CD4-positive, alpha-beta T cell treated with Interleukin-1 beta for 1 hour (primary cell): Measurements from ENCODE around the gene D2HGDH.
"Not testable (repeated sequence)": the region's sequence is repeated elsewhere in the genome, so short reads cannot be mapped to it uniquely, and the experiment has no call there.

ENCODE experiments used
- DNase-seq, 2 donors: peaks; one replicate each; pipeline ENCODE4 v3.0.0-alpha.2; 2020 to 2022

D2HGDH gene

GRCh38 chr2:241811201-241811951 is 76.9 kb downstream of the D2HGDH start:
- DNase-seq: no peak

DNA sequence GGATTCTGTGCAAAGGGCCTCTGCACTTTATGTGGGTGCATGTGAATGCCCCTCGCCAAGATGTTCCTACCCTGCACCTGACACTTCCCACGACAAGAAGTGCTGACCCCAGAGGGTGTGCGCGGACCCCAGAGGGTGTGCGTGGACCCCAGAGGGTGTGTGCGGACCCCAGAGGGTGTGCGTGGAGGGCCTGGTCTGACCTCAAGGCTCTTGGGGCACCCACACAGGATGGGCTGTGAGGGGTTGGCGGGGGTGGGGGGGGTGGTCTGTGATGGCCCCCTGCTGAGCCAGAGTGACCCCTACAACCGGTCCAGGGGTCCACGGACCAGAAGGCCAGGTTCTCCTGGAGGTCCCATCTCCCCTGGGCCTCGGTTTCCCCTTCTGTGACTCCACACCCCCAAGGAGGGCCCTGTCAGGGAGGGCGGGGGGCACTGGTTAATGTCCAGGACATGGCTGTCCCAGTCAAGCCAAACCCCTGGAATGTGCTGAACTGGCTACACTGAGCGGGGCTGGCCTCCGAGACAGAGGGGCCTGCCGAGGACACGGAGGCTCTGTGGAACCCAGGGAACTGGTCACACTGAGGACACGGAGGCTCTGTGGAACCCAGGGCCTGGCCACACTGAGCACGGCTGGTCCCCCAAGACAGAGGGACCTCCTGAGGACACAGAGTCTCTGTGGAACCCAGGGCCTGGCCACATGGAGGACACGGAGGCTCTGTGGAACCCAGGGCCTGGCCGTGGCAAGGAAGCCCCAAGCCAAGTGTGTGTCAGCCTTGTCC is 77.7 kb downstream of the D2HGDH start:
- DNase-seq: no peak

- no peak for DNase-seq
Measured at GRCh38 chr2:241812730-241813643, 78.6 kb downstream of the D2HGDH start.

DNA sequence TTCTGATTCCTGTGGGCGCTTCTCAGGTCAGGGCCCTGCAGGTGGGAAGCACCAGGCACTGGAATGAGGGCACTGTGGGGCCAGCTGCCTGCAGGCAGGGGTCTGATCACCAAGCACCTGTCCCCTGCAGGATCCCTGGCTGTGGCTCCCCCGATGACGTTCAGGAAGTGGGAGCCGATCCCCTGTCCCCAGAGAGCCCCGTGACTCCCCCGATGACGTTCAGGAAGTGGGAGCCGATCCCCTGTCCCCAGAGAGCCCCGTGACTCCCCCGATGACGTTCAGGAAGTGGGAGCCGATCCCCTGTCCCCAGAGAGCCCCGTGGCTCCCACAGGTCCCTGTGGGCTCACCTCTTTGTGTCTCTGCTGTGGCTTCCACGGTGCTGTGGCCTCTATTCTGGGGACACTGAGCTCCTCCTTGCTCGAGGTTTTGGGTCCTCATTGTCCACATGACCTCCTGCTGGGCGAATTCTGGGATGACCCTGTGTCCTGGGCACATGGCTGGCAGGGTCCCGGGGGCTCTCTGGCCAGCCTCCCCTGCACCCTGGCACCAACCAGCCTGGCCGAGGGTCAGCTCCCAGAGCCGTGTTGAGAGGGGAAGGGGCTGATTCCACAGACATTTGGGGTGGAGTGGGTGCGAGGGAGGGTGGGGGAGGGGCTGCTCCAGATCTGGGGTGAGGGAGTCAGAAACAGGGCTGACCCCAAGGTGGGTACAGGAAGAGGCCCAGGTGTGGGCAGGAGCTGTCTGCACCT is 79.4 kb downstream of the D2HGDH start:
- peak; percentile 48 to 51 for DNase-seq

GRCh38 chr2:241814393-241814642 is 79.9 kb downstream of the D2HGDH start:
- no peak for DNase-seq

DNA sequence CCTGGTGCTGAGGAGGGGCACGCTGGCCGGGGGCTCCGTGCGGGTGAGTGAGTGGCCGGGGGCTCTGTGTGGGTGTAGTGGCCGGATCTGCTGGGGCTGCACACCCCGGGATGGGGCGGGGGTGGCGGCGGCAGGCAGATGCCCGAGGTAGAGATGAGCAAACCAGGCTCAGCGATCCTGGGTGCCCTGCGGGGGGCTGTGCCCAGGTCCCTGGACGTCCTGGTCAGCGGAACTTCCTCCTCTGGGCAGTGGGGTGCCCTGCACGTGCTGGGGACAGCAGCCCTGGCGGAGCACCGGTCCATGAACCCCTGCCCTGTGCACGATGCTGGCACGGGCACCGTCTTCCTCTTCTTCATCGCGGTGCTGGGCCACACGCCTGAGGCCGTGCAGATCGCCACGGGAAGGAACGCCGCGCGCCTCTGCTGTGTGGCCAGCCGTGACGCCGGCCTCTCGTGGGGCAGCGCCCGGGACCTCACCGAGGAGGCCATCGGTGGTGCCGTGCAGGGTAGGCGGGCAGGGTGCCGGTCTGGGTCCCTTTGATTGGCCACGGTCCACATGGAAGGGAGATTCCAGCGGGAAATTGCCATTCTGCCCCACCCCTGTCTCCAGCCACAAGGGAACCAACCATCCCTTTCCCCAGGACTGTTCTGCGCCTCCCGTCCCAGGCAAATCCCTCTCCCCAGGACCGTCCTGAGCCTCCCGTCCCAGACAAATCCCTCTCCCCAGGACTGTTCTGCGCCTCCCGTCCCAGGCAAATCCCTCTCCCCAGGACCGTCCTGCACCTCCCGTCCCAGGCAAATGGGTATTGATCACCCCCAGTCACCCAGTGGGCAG is 80.4 kb downstream of the D2HGDH start:
- DNase-seq: no peak

DNA sequence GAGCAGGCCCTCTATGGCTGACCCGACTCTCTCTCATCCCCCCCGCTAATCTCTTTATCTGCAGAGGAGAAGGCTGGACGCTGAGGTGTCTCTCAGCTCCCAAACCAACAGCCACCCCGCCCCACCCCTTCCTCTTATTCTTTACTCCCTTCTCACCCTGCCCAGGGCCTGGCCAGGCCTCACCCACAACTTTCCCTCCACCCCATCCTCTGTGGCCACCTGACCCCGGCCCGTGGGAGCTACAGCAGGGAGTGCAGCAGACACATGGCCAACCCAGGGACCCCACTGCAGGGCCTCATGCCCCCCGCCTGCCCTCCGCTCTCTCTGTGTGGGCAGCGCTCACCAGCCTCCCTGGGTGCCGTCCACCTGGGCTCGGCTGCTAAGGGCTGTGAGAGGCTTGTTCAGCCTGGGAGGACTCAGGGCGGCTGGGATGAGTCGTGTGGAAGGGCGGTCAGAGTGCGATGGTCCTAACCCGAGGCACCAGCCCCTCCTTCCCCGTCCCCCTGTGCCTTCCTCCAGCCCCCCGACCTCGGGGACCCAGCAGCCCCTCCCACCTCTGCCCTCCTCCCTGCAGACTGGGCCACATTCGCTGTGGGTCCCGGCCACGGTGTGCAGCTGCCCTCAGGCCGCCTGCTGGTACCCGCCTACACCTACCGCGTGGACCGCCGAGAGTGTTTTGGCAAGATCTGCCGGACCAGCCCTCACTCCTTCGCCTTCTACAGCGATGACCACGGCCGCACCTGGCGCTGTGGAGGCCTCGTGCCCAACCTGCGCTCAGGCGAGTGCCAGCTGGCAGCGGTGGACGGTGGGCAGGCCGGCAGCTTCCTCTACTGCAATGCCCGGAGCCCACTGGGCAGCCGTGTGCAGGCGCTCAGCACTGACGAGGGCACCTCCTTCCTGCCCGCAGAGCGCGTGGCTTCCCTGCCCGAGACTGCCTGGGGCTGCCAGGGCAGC is 81.3 kb downstream of the D2HGDH start:
- DNase-seq: no peak

DNA sequence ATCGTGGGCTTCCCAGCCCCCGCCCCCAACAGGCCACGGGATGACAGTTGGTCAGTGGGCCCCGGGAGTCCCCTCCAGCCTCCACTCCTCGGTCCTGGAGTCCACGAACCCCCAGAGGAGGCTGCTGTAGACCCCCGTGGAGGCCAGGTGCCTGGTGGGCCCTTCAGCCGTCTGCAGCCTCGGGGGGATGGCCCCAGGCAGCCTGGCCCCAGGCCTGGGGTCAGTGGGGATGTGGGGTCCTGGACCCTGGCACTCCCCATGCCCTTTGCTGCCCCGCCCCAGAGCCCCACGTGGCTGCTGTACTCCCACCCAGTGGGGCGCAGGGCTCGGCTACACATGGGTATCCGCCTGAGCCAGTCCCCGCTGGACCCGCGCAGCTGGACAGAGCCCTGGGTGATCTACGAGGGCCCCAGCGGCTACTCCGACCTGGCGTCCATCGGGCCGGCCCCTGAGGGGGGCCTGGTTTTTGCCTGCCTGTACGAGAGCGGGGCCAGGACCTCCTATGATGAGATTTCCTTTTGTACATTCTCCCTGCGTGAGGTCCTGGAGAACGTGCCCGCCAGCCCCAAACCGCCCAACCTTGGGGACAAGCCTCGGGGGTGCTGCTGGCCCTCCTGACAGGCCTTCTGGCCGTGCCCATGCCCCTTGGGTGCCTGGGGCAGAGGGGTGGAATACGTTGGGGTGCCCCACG is 82.1 kb downstream of the D2HGDH start:
- DNase-seq: no peak

- DNase-seq: no peak
Measured at GRCh38 chr2:241817126-241817820, 82.8 kb downstream of the D2HGDH start.

- DNase-seq: not testable (repeated sequence)
Measured at GRCh38 chr2:241817821-241818215, 83.4 kb downstream of the D2HGDH start.
